ENCODE results near the gene KCNQ1.

- TF ChIP-seq POLR2AphosphoS5 (IDR thresholded peaks at IDR 0.05; ENCODE audit: low read depth, low read length) (no peak), POLR2A (IDR thresholded peaks at IDR 0.05; ENCODE audit: low read depth, low read length) (no peak), POU2F2 (IDR thresholded peaks at IDR 0.05; ENCODE audit: low read depth, low read length) (no peak), PAX5 (IDR thresholded peaks at IDR 0.05; ENCODE audit: insufficient read depth, low read length, severe bottlenecking) (no peak), TAF1 (IDR thresholded peaks at IDR 0.05; ENCODE audit: low read depth, low read length) (no peak)
Observed at GRCh38 chr11:2569321-2569721, 124.5 kb downstream of the KCNQ1 start.

Measured in GM12891 (cell line).